Parathyroid adenoma (tissue), 2 donors: Measurements from ENCODE around the gene TMEM218.

Source experiments
- H2AFZ ChIP-seq: fragments of 300-600 bp; sonication (generic); one replicate; pipeline ENCODE4 v1.7.0; 2017; ENCODE audit warnings: antibody characterized with exemption, mild to moderate bottlenecking
- H3K27ac ChIP-seq: fragments of 300-600 bp; sonication (generic); one replicate; pipeline ENCODE4 v1.7.0; 2017
- H3K27me3 ChIP-seq: fragments of 300-600 bp; sonication (generic); one replicate; pipeline ENCODE4 v1.7.0; 2017; ENCODE audit warnings: low read length; ENCODE audit not compliant: control insufficient read depth, insufficient read depth
- H3K36me3 ChIP-seq: fragments of 300-600 bp; sonication (generic); one replicate; pipeline ENCODE4 v1.7.0; 2017; ENCODE audit warnings: low read length; ENCODE audit not compliant: control insufficient read depth, insufficient read depth
- H3K4me1 ChIP-seq: fragments of 300-600 bp; sonication (generic); one replicate; pipeline ENCODE4 v1.7.0; 2017; ENCODE audit warnings: control low read depth
- H3K4me2 ChIP-seq: fragments of 300-600 bp; sonication (generic); one replicate; pipeline ENCODE4 v1.7.0; 2017; ENCODE audit warnings: low read length
- H3K4me3 ChIP-seq: fragments of 300-600 bp; sonication (generic); one replicate; pipeline ENCODE4 v1.7.0; 2017; ENCODE audit warnings: low read depth, low read length
- H3K79me2 ChIP-seq: fragments of 300-600 bp; sonication (generic); one replicate; pipeline ENCODE4 v1.7.0; 2017; ENCODE audit warnings: control low read depth
- H3K9ac ChIP-seq: fragments of 300-600 bp; sonication (generic); one replicate; pipeline ENCODE4 v1.7.0; 2017; ENCODE audit warnings: mild to moderate bottlenecking
- H3K9me3 ChIP-seq: fragments of 300-600 bp; sonication (generic); one replicate; pipeline ENCODE4 v1.7.0; 2017; ENCODE audit warnings: low read length; ENCODE audit not compliant: control insufficient read depth
- TF ChIP-seq, protein P1 (sequence below): fragments of 300-600 bp; sonication (generic); IDR thresholded peaks from one replicate; pipeline ENCODE4 v1.7.0; 2017; ENCODE audit warnings: antibody characterized with exemption, mild to moderate bottlenecking
- donor health status: primary hyperparathyroidism.

TMEM218 gene

DNA sequence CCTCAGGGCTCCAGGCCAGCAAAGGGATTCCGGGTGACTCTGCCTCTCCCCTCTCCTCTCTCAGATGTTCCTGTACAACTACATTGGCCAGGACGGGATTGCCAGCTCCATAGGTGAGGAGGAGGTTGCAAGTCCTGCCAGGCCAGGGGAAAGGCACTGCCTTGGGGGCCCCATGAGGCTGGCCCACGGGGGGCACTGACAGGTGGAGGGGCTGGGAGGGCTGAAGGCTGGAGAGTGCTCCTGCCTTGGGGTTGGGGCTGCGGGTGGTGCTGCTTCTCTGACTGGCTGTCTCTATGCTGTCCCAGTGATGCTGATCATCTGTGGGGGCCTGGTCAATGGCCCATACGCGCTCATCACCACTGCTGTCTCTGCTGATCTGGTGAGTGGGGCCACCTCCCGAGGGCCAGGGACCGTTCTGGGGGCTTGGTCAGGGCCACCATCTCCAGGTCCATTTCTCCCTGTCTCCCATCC lies 26.6 kb downstream of the TMEM218 start:
- TF ChIP-seq, protein P1, sequence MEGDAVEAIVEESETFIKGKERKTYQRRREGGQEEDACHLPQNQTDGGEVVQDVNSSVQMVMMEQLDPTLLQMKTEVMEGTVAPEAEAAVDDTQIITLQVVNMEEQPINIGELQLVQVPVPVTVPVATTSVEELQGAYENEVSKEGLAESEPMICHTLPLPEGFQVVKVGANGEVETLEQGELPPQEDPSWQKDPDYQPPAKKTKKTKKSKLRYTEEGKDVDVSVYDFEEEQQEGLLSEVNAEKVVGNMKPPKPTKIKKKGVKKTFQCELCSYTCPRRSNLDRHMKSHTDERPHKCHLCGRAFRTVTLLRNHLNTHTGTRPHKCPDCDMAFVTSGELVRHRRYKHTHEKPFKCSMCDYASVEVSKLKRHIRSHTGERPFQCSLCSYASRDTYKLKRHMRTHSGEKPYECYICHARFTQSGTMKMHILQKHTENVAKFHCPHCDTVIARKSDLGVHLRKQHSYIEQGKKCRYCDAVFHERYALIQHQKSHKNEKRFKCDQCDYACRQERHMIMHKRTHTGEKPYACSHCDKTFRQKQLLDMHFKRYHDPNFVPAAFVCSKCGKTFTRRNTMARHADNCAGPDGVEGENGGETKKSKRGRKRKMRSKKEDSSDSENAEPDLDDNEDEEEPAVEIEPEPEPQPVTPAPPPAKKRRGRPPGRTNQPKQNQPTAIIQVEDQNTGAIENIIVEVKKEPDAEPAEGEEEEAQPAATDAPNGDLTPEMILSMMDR: no peak

DNA sequence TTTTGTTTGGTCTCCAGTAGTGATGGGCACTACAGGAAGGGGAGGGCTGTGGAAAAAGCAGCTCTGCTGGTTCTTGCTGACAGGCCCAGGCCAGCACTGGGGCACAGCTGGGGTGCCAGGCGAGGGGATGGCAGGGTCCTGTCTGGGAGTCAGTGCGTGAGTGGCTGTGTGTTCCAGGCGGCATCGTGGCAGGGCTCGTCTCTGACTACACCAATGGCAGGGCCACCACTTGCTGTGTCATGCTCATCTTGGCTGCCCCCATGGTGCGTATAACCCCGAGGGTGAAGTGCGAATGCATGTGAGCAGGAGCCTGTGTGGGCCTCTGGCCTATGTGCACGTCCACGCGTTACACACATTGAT lies 27.4 kb downstream of the TMEM218 start:
- no peaks in the 10 kb centered on the region for H3K27me3 ChIP-seq
- H3K36me3 ChIP-seq: no peaks in the 10 kb centered on the region
- TF ChIP-seq, protein P1: no peak

More for the DNA sequence above, 26.6 kb downstream of the TMEM218 start:
- Histone ChIP-seq H3K4me2 (no peak overlapping the region), H3K4me3 (no peak overlapping the region), H3K9ac (no peak overlapping the region), H3K9me3 (no peaks in the 10 kb centered on the region), H3K4me1 (no peaks in the 10 kb centered on the region), H3K27me3 (no peaks in the 10 kb centered on the region), H3K27ac (no peak overlapping the region), H2AFZ (no peak overlapping the region), H3K79me2 (no peaks in the 10 kb centered on the region), H3K36me3 (no peaks in the 10 kb centered on the region)

DNA sequence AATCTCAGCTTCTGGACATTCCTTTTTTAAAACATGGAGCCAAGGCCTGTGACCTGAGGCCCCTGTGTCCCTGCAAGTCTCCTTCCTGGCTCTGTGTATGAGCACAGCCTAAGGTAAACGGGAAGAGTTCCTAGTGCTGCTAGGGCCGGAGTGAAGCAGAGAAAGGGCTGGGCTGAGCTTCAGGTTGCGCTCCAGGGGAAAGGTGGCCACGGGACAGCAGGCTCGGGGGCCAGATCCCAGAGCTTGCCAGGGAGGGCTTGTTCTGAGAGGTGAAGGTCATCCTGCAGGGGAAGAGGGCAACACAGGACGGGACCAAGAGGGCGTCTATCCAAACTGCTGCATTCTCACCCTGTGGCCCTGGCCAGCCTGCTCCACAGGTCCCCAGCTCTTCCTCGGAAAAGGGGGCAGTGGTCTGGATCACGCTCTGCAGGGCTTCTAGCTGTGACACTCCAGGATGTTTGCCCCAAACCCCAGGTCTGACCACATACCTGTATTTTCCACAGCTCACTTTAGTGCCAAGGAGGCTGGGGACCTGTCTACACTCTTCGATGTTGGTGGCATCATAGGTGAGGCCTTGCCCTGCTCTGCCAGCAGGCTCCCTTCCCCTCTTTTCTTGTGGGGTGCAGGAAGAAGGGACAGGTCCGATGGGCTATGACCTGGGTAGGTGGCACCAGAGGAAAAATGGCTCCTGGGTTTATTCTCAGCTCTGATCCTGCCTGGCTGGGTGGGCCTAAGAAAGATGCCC lies 27.9 kb downstream of the TMEM218 start:
- Histone ChIP-seq H3K36me3 (no peaks in the 10 kb centered on the region), H3K4me1 (no peaks in the 10 kb centered on the region), H2AFZ (no peak overlapping the region), H3K27me3 (no peaks in the 10 kb centered on the region), H3K79me2 (no peaks in the 10 kb centered on the region), H3K27ac (no peak overlapping the region), H3K9me3 (no peaks in the 10 kb centered on the region), H3K4me3 (no peak overlapping the region), H3K9ac (no peak overlapping the region), H3K4me2 (no peak overlapping the region)
- TF ChIP-seq, protein P1: no peak

More for the DNA sequence above, 27.4 kb downstream of the TMEM218 start:
- Histone ChIP-seq H3K4me3 (no peak overlapping the region), H3K79me2 (no peaks in the 10 kb centered on the region), H3K9ac (no peak overlapping the region), H3K27ac (no peak overlapping the region), H2AFZ (no peak overlapping the region), H3K9me3 (no peaks in the 10 kb centered on the region), H3K4me1 (no peaks in the 10 kb centered on the region), H3K4me2 (no peak overlapping the region)

DNA sequence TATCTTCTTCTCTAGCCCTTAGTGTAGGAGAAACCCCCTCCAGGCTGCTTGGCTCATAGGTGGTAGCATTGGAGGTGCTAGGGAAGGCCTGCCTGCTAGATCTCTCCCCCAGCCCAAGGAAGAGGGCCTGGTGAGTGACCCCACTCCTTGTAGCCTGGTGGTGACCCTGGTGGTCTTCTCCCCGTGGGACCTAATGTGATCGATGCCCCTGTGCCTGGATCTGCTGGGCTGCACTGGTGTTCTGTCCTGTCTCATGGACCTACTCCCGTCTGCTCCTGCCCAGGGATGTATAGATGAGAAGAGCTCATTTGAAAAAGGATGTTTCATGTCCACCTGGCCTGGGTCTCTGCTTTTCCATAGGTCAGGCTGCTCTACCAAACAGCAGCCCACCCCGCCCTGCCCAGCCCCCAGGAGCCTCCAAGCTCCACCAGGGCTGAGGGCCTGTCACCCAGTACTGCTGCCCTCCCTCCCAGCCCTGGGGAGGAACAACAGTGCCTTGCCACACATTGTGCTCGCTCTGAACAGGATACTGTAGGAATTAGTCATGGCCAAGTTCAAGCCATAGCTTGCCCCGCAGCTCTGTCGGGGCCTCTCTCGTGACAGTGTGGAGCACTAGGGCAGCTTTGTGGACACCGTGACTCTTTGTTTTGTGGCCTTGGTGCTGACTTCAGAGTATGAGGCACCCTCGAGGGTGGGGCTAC lies 28.7 kb downstream of the TMEM218 start:
- Histone ChIP-seq H3K27ac (no peak overlapping the region), H2AFZ (no peak overlapping the region), H3K4me1 (no peaks in the 10 kb centered on the region), H3K4me2 (no peak overlapping the region), H3K36me3 (no peaks in the 10 kb centered on the region), H3K27me3 (no peaks in the 10 kb centered on the region), H3K9me3 (no peaks in the 10 kb centered on the region), H3K79me2 (no peaks in the 10 kb centered on the region), H3K4me3 (no peak overlapping the region), H3K9ac (no peak overlapping the region)
- TF ChIP-seq, protein P1: no peak
